HepG2 (cell line): ENCODE measurements around the gene ELF1. TPM values are rescaled to one million over a fixed set of nuclear protein-coding genes. Genes with fewer than 3 reads are reported as not detected.

Experiments
- ATRX ChIP-seq: sonication (generic); formaldehyde crosslinking; IDR thresholded peaks from 2 replicates; pipeline ENCODE4 v1.4.0; 2020; ENCODE audit warnings: missing genetic modification reagents, borderline replicate concordance
- ELF4 ChIP-seq: sonication (generic); formaldehyde crosslinking; IDR thresholded peaks from 2 replicates; pipeline ENCODE4 v1.5.0; 2020; ENCODE audit warnings: missing genetic modification reagents, mild to moderate bottlenecking, moderate library complexity, borderline replicate concordance
- FOXJ3 ChIP-seq: sonication (generic); formaldehyde crosslinking; IDR thresholded peaks from 2 replicates; pipeline ENCODE4 v1.4.0; 2020; ENCODE audit warnings: missing genetic modification reagents, mild to moderate bottlenecking, borderline replicate concordance
- KMT2A ChIP-seq: sonication (generic); formaldehyde crosslinking; IDR thresholded peaks from 2 replicates; pipeline ENCODE4 v1.4.0; 2020; ENCODE audit warnings: missing genetic modification reagents
- MYC ChIP-seq: sonication (generic); formaldehyde crosslinking; IDR thresholded peaks from 2 replicates; pipeline ENCODE4 v1.9.0; 2021; ENCODE audit warnings: missing genetic modification reagents, borderline replicate concordance
- PHF5A ChIP-seq: IDR thresholded peaks from one replicate; pipeline ENCODE4 v1.6.1; 2018; ENCODE audit warnings: low read depth, missing genetic modification reagents; ENCODE audit not compliant: unreplicated experiment
- RAD21 ChIP-seq: fragments of 450-650 bp; formaldehyde crosslinking; IDR thresholded peaks from 2 replicates; pipeline ENCODE4 v1.5.0; 2020; ENCODE audit warnings: mild to moderate bottlenecking
- RELA ChIP-seq: sonication (generic); formaldehyde crosslinking; IDR thresholded peaks from 2 replicates; pipeline ENCODE4 v1.4.0; 2020; ENCODE audit warnings: missing genetic modification reagents
- SIN3B ChIP-seq: fragments of 150-350 bp; IDR thresholded peaks from 2 replicates; pipeline ENCODE4 v1.6.1; 2014; ENCODE audit warnings: low read length
- THAP9 ChIP-seq: sonication (generic); formaldehyde crosslinking; IDR thresholded peaks from 2 replicates; pipeline ENCODE4; 2020; ENCODE audit warnings: missing genetic modification reagents, mild to moderate bottlenecking, borderline replicate concordance
- THRA ChIP-seq: sonication (generic); formaldehyde crosslinking; IDR thresholded peaks from 2 replicates; pipeline ENCODE4 v1.4.0; 2020; ENCODE audit warnings: missing genetic modification reagents, borderline replicate concordance
- ZBED4 ChIP-seq: sonication (generic); formaldehyde crosslinking; IDR thresholded peaks from 2 replicates; pipeline ENCODE4 v1.4.0; 2020; ENCODE audit warnings: missing genetic modification reagents, borderline replicate concordance
- ZKSCAN8 ChIP-seq: IDR thresholded peaks from 2 replicates; pipeline ENCODE4 v1.6.1; 2016; ENCODE audit warnings: borderline replicate concordance, missing genetic modification reagents, missing compliant biosample characterization
- ZNF75D ChIP-seq: sonication (generic); formaldehyde crosslinking; IDR thresholded peaks from 2 replicates; pipeline ENCODE4 v1.8.1; 2023; ENCODE audit warnings: missing genetic modification reagents, mild to moderate bottlenecking, borderline replicate concordance
- ZNF816 ChIP-seq: sonication (generic); formaldehyde crosslinking; IDR thresholded peaks from 2 replicates; pipeline ENCODE4 v1.8.0; 2022; ENCODE audit warnings: missing genetic modification reagents, mild to moderate bottlenecking, borderline replicate concordance
- ZSCAN30 ChIP-seq: sonication (generic); formaldehyde crosslinking; IDR thresholded peaks from 2 replicates; pipeline ENCODE4 v1.5.0; 2020; ENCODE audit warnings: mild to moderate bottlenecking, missing genetic modification reagents
- polyA plus RNA-seq, 8 experiments: library from polyadenylated mRNA; depleted of rRNA in 3 of 8; stranded (reverse) in 7 of 8; unstranded in 1 of 8; fragments of >200 nt; fragmentation: Illumina TruSeq in 4 of 8; extraction: Trizol in 4 of 8; gene quantifications; 2 replicates each; pipeline versions ENCODE4 v1.2.1 to v1.2.3, GENCODE V29; 2011 to 2016; ENCODE audit warnings: low read depth in 4 of 8, missing spikeins in 1 of 8, mixed read lengths in 1 of 8; ENCODE audit not compliant: insufficient read depth in 1 of 8
- total RNA-seq, 5 experiments: library from RNA; depleted of rRNA; stranded (reverse); fragments of >200 nt; fragmentation: Illumina TruSeq; extraction: Trizol; gene quantifications; 2 replicates each; pipeline ENCODE4 v1.2.3, GENCODE V29; 2016; ENCODE audit warnings: low read depth in 1 of 5
- TF ChIP-seq, protein P1 (sequence below), 2 experiments: sonication (generic) in 1 of 2; formaldehyde crosslinking in 1 of 2; IDR thresholded peaks; 2 replicates each; pipeline versions ENCODE4 v1.5.1 to v1.6.1; 2011 to 2020; ENCODE audit warnings: borderline replicate concordance in 1 of 2, low read depth in 1 of 2, low read length in 1 of 2, mild to moderate bottlenecking in 1 of 2, missing genetic modification reagents in 1 of 2, moderate library complexity in 1 of 2

Gene ELF1
- total and polyA plus RNA-seq, 2 of the 13 experiments (the other 11 are each of a cell fraction or from before 2014, with no cell fraction given), result 24.6 to 71.5 TPM

- TF ChIP-seq ZBED4 (CRISPR knock-in tag) (0 out of 2 replicates have a peak, but pooled peaks have one; percentile 65), THRA (CRISPR knock-in tag) (no peak; the same call in none of the 2 replicates), RELA (CRISPR knock-in tag) (no peak), SIN3B (no peak), ZNF816 (CRISPR knock-in tag) (peak; percentile 68), MYC (CRISPR knock-in tag) (peak; percentile 76), ZKSCAN8 (no peak), KMT2A (CRISPR knock-in tag) (peak; percentile 72; the same call in 1 of the 2 replicates), ATRX (CRISPR knock-in tag) (no peak), ZSCAN30 (CRISPR knock-in tag) (peak; percentile 92), RAD21 (CRISPR knock-in tag) (0 out of 2 replicates have a peak, but pooled peaks have one; percentile 32), PHF5A (peak; percentile 88), ELF4 (CRISPR knock-in tag) (peak; percentile 64; the same call in 1 of the 2 replicates), FOXJ3 (CRISPR knock-in tag) (peak; percentile 40; the same call in 1 of the 2 replicates), ZNF75D (0 out of 2 replicates have a peak, but pooled peaks have one; percentile 64), THAP9 (CRISPR knock-in tag) (peak; percentile 63)
- TF ChIP-seq, protein P1, sequence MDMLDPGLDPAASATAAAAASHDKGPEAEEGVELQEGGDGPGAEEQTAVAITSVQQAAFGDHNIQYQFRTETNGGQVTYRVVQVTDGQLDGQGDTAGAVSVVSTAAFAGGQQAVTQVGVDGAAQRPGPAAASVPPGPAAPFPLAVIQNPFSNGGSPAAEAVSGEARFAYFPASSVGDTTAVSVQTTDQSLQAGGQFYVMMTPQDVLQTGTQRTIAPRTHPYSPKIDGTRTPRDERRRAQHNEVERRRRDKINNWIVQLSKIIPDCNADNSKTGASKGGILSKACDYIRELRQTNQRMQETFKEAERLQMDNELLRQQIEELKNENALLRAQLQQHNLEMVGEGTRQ (IDR thresholded peaks at IDR 0.05; ENCODE audit: low read depth, low read length), result no peak
- TF ChIP-seq, protein P1 (CRISPR knock-in tag; IDR thresholded peaks at IDR 0.05; ENCODE audit: borderline replicate concordance), result peak; percentile 62; the same call in 1 of the 2 replicates
Observed at GRCh38 chr13:41061075-41061913, 42.2 kb upstream of the ELF1 start, which contains the start of gene WBP4 (continued).
